K562 (cell line): ENCODE results near the gene PLAAT4. TPM values are rescaled to one million over a fixed set of nuclear protein-coding genes. Genes with fewer than 3 reads are reported as not detected.
A peak's percentile ranks its signal among the peaks of the same experiment; 100 is the strongest.

Experiments used
- BRD9 ChIP-seq: fragments of 450-650 bp; IDR thresholded peaks from 2 replicates; pipeline ENCODE4 v1.6.1; 2018; ENCODE audit warnings: low read depth; ENCODE audit not compliant: partially characterized antibody
- DACH1 ChIP-seq: fragments of 450-650 bp; IDR thresholded peaks from 2 replicates; pipeline ENCODE4 v1.6.1; 2018; ENCODE audit not compliant: partially characterized antibody
- HMGN3 ChIP-seq: IDR thresholded peaks from 2 replicates; pipeline ENCODE4 v1.6.1; 2011; ENCODE audit warnings: borderline replicate concordance, low read depth, mild to moderate bottlenecking, mixed read lengths, low read length; ENCODE audit not compliant: insufficient read length; ENCODE audit errors: extremely low read depth
- KLF13 ChIP-seq: fragments of 450-650 bp; IDR thresholded peaks from 2 replicates; pipeline ENCODE4 v1.6.1; 2016; ENCODE audit warnings: missing genetic modification characterization, low read depth, mild to moderate bottlenecking, missing compliant biosample characterization, moderate library complexity, borderline replicate concordance
- MAFG ChIP-seq: fragments of 450-650 bp; conservative IDR thresholded peaks from 2 replicates; pipeline ENCODE4 v1.6.1; 2016; ENCODE audit warnings: missing genetic modification characterization, missing compliant biosample characterization
- POLR2G ChIP-seq: fragments of 200-400 bp; formaldehyde crosslinking; IDR thresholded peaks from 2 replicates; pipeline ENCODE4 v1.6.1; 2017; ENCODE audit warnings: low read depth, mild to moderate bottlenecking, antibody characterized with exemption, low read length, moderate library complexity
- POLR2H ChIP-seq: IDR thresholded peaks from 2 replicates; pipeline ENCODE4 v1.6.1; 2016; ENCODE audit warnings: missing genetic modification characterization, low read depth, mild to moderate bottlenecking, control low read depth, missing compliant biosample characterization, moderate library complexity
- PRPF4 ChIP-seq: fragments of 200-400 bp; formaldehyde crosslinking; IDR thresholded peaks from one replicate; pipeline ENCODE4 v1.6.1; 2017; ENCODE audit warnings: low read length, low read depth, mild to moderate bottlenecking; ENCODE audit not compliant: insufficient read depth, poor library complexity, severe bottlenecking
- SNIP1 ChIP-seq: fragments of 450-650 bp; IDR thresholded peaks from 2 replicates; pipeline ENCODE4 v1.7.1; 2017; ENCODE audit warnings: low read depth, mild to moderate bottlenecking
- SNRNP70 ChIP-seq: fragments of 200-400 bp; formaldehyde crosslinking; optimal IDR thresholded peaks from 2 replicates; pipeline ENCODE3; 2017; ENCODE audit warnings: low read depth, low read length
- ZNF12 ChIP-seq: sonication (generic); formaldehyde crosslinking; IDR thresholded peaks from 2 replicates; pipeline ENCODE4 v1.4.0; 2020; ENCODE audit warnings: mild to moderate bottlenecking, missing genetic modification reagents
- ZNF146 ChIP-seq: IDR thresholded peaks from one replicate; pipeline ENCODE4 v1.6.1; 2018; ENCODE audit warnings: missing compliant biosample characterization; ENCODE audit not compliant: unreplicated experiment
- ZNF165 ChIP-seq: fragments of 250-450 bp; sonication (Bioruptor Pico); IDR thresholded peaks from 2 replicates; pipeline ENCODE4 v1.4.0; 2020; ENCODE audit warnings: borderline replicate concordance
- ZNF384 ChIP-seq: IDR thresholded peaks from 2 replicates; pipeline ENCODE4 v1.6.1; 2012; ENCODE audit warnings: low read depth, low read length, improper control_type of control experiment
- polyA plus RNA-seq, 8 experiments: library from polyadenylated mRNA; depleted of rRNA in 4 of 8; stranded (reverse) in 5 of 8; unstranded in 3 of 8; fragments of >200 nt; fragmentation: Nextera tagmentation in 2 of 8; fragmentation: Illumina TruSeq in 1 of 8; extraction: Ambion mirVana in 2 of 8; extraction: Trizol in 1 of 8; gene quantifications; 2 replicates each; pipeline versions ENCODE4 v1.2.1 to v1.2.3, GENCODE V29; 2011 to 2014; ENCODE audit warnings: inconsistent platforms in 1 of 8, missing spikeins in 1 of 8
- total RNA-seq, 7 experiments: library from RNA; depleted of rRNA in 6 of 7; stranded (reverse); fragments of >200 nt in 6 of 7; fragmentation: Illumina TruSeq in 2 of 7; extraction: Trizol in 2 of 7; gene quantifications; 2 replicates each; pipeline versions ENCODE4 v1.2.1 to v1.2.3, GENCODE V29; 2011 to 2021; ENCODE audit warnings: low replicate concordance in 1 of 7
- TF ChIP-seq, protein P1 (sequence below): fragments of 200-600 bp; sonication (generic); IDR thresholded peaks from one replicate; pipeline ENCODE4 v1.6.1; 2012; ENCODE audit warnings: mild to moderate bottlenecking, low read depth, low read length, inconsistent platforms
- TF ChIP-seq, protein P2 (sequence below): fragments of 450-650 bp; IDR thresholded peaks from 2 replicates; pipeline ENCODE4 v1.6.1; 2016; ENCODE audit warnings: low read depth, mild to moderate bottlenecking, moderate library complexity

PLAAT4 gene
- total and polyA plus RNA-seq, 9 of the 15 experiments (the other 6 are each of a cell fraction or from before 2014, with no cell fraction given), result 0.54 to 3.0 (median 1.3) TPM; not detected in 1

DNA sequence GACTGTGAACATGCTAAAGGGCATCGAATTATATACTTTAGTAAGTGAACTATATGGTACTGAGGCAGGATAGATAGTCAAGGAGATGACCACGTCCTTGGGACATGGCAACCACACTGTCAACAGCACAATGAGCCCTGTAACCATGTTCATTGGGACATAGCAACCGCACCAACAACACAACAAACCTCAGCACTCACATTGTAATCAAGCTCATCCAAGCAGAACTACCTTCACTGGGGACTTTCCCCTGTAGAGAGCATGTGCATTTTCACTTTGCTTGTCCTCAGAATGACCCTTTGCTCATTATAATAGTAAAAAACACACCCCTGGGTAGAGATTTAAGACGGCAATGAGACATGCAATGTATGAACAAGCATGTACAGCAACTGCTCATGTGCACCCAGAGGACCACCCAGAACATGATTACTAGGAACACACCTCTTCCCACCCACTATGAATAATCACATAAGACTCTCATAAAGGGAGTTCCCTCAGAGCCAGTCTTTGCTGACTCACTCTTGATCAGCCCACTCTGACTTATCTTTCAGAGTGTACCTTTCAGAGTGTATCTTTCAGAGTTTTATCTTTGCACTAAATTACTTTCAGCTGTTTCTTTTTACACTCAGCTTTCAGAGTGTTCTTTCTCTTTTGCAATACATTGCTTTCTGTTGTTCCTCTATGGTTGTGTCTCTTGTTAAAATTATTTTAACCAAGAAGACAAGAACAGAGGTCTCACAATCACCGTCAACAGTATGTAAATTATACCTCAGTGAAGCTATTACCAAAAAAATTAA lies 30.6 kb downstream of the PLAAT4 start (continued):
- TF ChIP-seq, protein P1, sequence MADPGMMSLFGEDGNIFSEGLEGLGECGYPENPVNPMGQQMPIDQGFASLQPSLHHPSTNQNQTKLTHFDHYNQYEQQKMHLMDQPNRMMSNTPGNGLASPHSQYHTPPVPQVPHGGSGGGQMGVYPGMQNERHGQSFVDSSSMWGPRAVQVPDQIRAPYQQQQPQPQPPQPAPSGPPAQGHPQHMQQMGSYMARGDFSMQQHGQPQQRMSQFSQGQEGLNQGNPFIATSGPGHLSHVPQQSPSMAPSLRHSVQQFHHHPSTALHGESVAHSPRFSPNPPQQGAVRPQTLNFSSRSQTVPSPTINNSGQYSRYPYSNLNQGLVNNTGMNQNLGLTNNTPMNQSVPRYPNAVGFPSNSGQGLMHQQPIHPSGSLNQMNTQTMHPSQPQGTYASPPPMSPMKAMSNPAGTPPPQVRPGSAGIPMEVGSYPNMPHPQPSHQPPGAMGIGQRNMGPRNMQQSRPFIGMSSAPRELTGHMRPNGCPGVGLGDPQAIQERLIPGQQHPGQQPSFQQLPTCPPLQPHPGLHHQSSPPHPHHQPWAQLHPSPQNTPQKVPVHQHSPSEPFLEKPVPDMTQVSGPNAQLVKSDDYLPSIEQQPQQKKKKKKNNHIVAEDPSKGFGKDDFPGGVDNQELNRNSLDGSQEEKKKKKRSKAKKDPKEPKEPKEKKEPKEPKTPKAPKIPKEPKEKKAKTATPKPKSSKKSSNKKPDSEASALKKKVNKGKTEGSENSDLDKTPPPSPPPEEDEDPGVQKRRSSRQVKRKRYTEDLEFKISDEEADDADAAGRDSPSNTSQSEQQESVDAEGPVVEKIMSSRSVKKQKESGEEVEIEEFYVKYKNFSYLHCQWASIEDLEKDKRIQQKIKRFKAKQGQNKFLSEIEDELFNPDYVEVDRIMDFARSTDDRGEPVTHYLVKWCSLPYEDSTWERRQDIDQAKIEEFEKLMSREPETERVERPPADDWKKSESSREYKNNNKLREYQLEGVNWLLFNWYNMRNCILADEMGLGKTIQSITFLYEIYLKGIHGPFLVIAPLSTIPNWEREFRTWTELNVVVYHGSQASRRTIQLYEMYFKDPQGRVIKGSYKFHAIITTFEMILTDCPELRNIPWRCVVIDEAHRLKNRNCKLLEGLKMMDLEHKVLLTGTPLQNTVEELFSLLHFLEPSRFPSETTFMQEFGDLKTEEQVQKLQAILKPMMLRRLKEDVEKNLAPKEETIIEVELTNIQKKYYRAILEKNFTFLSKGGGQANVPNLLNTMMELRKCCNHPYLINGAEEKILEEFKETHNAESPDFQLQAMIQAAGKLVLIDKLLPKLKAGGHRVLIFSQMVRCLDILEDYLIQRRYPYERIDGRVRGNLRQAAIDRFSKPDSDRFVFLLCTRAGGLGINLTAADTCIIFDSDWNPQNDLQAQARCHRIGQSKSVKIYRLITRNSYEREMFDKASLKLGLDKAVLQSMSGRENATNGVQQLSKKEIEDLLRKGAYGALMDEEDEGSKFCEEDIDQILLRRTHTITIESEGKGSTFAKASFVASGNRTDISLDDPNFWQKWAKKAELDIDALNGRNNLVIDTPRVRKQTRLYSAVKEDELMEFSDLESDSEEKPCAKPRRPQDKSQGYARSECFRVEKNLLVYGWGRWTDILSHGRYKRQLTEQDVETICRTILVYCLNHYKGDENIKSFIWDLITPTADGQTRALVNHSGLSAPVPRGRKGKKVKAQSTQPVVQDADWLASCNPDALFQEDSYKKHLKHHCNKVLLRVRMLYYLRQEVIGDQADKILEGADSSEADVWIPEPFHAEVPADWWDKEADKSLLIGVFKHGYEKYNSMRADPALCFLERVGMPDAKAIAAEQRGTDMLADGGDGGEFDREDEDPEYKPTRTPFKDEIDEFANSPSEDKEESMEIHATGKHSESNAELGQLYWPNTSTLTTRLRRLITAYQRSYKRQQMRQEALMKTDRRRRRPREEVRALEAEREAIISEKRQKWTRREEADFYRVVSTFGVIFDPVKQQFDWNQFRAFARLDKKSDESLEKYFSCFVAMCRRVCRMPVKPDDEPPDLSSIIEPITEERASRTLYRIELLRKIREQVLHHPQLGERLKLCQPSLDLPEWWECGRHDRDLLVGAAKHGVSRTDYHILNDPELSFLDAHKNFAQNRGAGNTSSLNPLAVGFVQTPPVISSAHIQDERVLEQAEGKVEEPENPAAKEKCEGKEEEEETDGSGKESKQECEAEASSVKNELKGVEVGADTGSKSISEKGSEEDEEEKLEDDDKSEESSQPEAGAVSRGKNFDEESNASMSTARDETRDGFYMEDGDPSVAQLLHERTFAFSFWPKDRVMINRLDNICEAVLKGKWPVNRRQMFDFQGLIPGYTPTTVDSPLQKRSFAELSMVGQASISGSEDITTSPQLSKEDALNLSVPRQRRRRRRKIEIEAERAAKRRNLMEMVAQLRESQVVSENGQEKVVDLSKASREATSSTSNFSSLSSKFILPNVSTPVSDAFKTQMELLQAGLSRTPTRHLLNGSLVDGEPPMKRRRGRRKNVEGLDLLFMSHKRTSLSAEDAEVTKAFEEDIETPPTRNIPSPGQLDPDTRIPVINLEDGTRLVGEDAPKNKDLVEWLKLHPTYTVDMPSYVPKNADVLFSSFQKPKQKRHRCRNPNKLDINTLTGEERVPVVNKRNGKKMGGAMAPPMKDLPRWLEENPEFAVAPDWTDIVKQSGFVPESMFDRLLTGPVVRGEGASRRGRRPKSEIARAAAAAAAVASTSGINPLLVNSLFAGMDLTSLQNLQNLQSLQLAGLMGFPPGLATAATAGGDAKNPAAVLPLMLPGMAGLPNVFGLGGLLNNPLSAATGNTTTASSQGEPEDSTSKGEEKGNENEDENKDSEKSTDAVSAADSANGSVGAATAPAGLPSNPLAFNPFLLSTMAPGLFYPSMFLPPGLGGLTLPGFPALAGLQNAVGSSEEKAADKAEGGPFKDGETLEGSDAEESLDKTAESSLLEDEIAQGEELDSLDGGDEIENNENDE, result no peak
- TF ChIP-seq ZNF12 (CRISPR knock-in tag) (no peak), PRPF4 (no peak), ZNF165 (CRISPR knock-in tag) (no peak), POLR2G (no peak), DACH1 (peak; percentile 91), HMGN3 (no peak), ZNF146 (CRISPR knock-in tag) (no peak), POLR2H (tag) (no peak), SNIP1 (no peak), KLF13 (tag) (no peak), MAFG (tag) (peak; percentile 98), ZNF384 (no peak), SNRNP70 (no peak), BRD9 (no peak)
- TF ChIP-seq, protein P2, sequence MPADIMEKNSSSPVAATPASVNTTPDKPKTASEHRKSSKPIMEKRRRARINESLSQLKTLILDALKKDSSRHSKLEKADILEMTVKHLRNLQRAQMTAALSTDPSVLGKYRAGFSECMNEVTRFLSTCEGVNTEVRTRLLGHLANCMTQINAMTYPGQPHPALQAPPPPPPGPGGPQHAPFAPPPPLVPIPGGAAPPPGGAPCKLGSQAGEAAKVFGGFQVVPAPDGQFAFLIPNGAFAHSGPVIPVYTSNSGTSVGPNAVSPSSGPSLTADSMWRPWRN, result peak; percentile 67; the same call in 1 of the 2 replicates
